ENCODE data around the gene ZBTB44.
"Not testable (repeated sequence)": the region's sequence is repeated elsewhere in the genome, so short reads cannot be mapped to it uniquely, and the experiment has no call there.

Gene ZBTB44

GRCh38 chr11:130314750-130315285 is at the start of gene ZBTB44:
ZBTB44 (minus strand) TSS chr11:130314917; CDS start chr11:130261873, 53,044 bp downstream.
- DNase-seq, result peak; percentile 96

GRCh38 chr11:130359419-130359818 is 44.7 kb upstream of the ZBTB44 start:
- DNase-seq, result no peak

GRCh38 chr11:130358398-130358797 is 43.7 kb upstream of the ZBTB44 start:
- DNase-seq, result no peak

GRCh38 chr11:130347261-130347660 is 32.5 kb upstream of the ZBTB44 start:
- DNase-seq, result no peak

GRCh38 chr11:130344841-130345240 is 30.1 kb upstream of the ZBTB44 start:
- DNase-seq, result no peak

GRCh38 chr11:130340671-130341319 is 26.1 kb upstream of the ZBTB44 start:
- no peak for DNase-seq

- DNase-seq, result no peak
These were observed 23.9 kb upstream of the ZBTB44 start for GRCh38 chr11:130338667-130339066.

GRCh38 chr11:130337281-130338089 is 22.8 kb upstream of the ZBTB44 start:
- DNase-seq, result no peak

GRCh38 chr11:130331397-130331796 is 16.7 kb upstream of the ZBTB44 start:
- DNase-seq, result not testable (repeated sequence)

- peak; percentile 87 for DNase-seq
These were observed 15.5 kb upstream of the ZBTB44 start for GRCh38 chr11:130330101-130330684.

- no peak for DNase-seq
These were observed 13.7 kb upstream of the ZBTB44 start for GRCh38 chr11:130328420-130328819.

- DNase-seq, result no peak
These were observed 13.0 kb upstream of the ZBTB44 start for GRCh38 chr11:130327716-130328115.

- no peak for DNase-seq
These were observed 11.0 kb upstream of the ZBTB44 start for GRCh38 chr11:130325691-130326090.

GRCh38 chr11:130323452-130324450 is 9.0 kb upstream of the ZBTB44 start:
- DNase-seq, result peak; percentile 66

GRCh38 chr11:130322126-130322525 is 7.4 kb upstream of the ZBTB44 start:
- DNase-seq, result no peak

GRCh38 chr11:130318031-130318673 is 3.4 kb upstream of the ZBTB44 start:
- DNase-seq, result peak; percentile 72

- DNase-seq, result no peak
These were observed 745 bp upstream of the ZBTB44 start for GRCh38 chr11:130315354-130315970.

GRCh38 chr11:130314184-130314749 is 450 bp downstream of the ZBTB44 start:
- no peak for DNase-seq

- peak; percentile 85 for DNase-seq
These were observed 1.1 kb downstream of the ZBTB44 start for GRCh38 chr11:130313383-130314183.

- no peak for DNase-seq
These were observed 2.7 kb downstream of the ZBTB44 start for GRCh38 chr11:130312046-130312445.
